ENCODE measurements around the gene OR14I1.

The OR14I1 gene

GRCh38 chr1:248733566-248733965 is 31.0 kb upstream of the OR14I1 start:
- TF ChIP-seq SIN3A (IDR thresholded peaks at IDR 0.05; ENCODE audit: borderline replicate concordance, insufficient read depth, low read length) = no peak
- no peak for TF ChIP-seq REST (IDR thresholded peaks at IDR 0.05; ENCODE audit: insufficient read depth in 1 of 2, low read depth in 2 of 2, low read length in 2 of 2)
- no peak for TF ChIP-seq POLR2AphosphoS5 (IDR thresholded peaks at IDR 0.05; ENCODE audit: low read depth, low read length)
- no peak for TF ChIP-seq FOXP2 (optimal IDR thresholded peaks at IDR 0.05; ENCODE audit: borderline replicate concordance, extremely low read depth, extremely low read length, insufficient read depth)
- no peak for TF ChIP-seq TAF1 (IDR thresholded peaks at IDR 0.05; ENCODE audit: borderline replicate concordance, insufficient read depth, low read length)

GRCh38 chr1:248730507-248731335 is 28.2 kb upstream of the OR14I1 start:
- no peak for TF ChIP-seq FOXP2 (optimal IDR thresholded peaks at IDR 0.05; ENCODE audit: borderline replicate concordance, extremely low read depth, extremely low read length, insufficient read depth)
- no peak for TF ChIP-seq TAF1 (IDR thresholded peaks at IDR 0.05; ENCODE audit: borderline replicate concordance, insufficient read depth, low read length)
- TF ChIP-seq POLR2AphosphoS5 (IDR thresholded peaks at IDR 0.05; ENCODE audit: low read depth, low read length) = no peak
- no peak for TF ChIP-seq SIN3A (IDR thresholded peaks at IDR 0.05; ENCODE audit: borderline replicate concordance, insufficient read depth, low read length)
- no peak for TF ChIP-seq REST (IDR thresholded peaks at IDR 0.05; ENCODE audit: insufficient read depth in 1 of 2, low read depth in 2 of 2, low read length in 2 of 2)

- no peak for TF ChIP-seq SIN3A (IDR thresholded peaks at IDR 0.05; ENCODE audit: borderline replicate concordance, insufficient read depth, low read length)
- TF ChIP-seq TAF1 (IDR thresholded peaks at IDR 0.05; ENCODE audit: borderline replicate concordance, insufficient read depth, low read length) = no peak
- no peak for TF ChIP-seq POLR2AphosphoS5 (IDR thresholded peaks at IDR 0.05; ENCODE audit: low read depth, low read length)
- TF ChIP-seq FOXP2 (optimal IDR thresholded peaks at IDR 0.05; ENCODE audit: borderline replicate concordance, extremely low read depth, extremely low read length, insufficient read depth) = no peak
- TF ChIP-seq REST (IDR thresholded peaks at IDR 0.05; ENCODE audit: insufficient read depth in 1 of 2, low read depth in 2 of 2, low read length in 2 of 2) = no peak
Measured at GRCh38 chr1:248714248-248714647, 11.7 kb upstream of the OR14I1 start.

GRCh38 chr1:248710305-248710900 is 7.8 kb upstream of the OR14I1 start:
- TF ChIP-seq SIN3A (IDR thresholded peaks at IDR 0.05; ENCODE audit: borderline replicate concordance, insufficient read depth, low read length) (no peak), TAF1 (IDR thresholded peaks at IDR 0.05; ENCODE audit: borderline replicate concordance, insufficient read depth, low read length) (no peak), POLR2AphosphoS5 (IDR thresholded peaks at IDR 0.05; ENCODE audit: low read depth, low read length) (no peak), REST (IDR thresholded peaks at IDR 0.05; ENCODE audit: insufficient read depth in 1 of 2, low read depth in 2 of 2, low read length in 2 of 2) (no peak), FOXP2 (optimal IDR thresholded peaks at IDR 0.05; ENCODE audit: borderline replicate concordance, extremely low read depth, extremely low read length, insufficient read depth) (no peak)

Data from PFSK-1 (cell line).